Skeletal muscle tissue (tissue), 4 donors: ENCODE results near the gene DCAF8. TPM values are rescaled to one million over a fixed set of nuclear protein-coding genes. Genes with fewer than 3 reads are reported as not detected.
A peak's percentile ranks its signal among the peaks of the same experiment; 100 is the strongest.

Source experiments
- H3K27ac ChIP-seq: one replicate; pipeline ENCODE4 v1.7.0; 2013; ENCODE audit warnings: mild to moderate bottlenecking, low read depth, low read length, inconsistent platforms
- H3K27me3 ChIP-seq, 3 donors: one replicate each; pipeline ENCODE4 v1.7.0; 2013; ENCODE audit warnings: low read length in 3 of 3; ENCODE audit not compliant: control insufficient read depth in 3 of 3, insufficient read depth in 3 of 3
- H3K36me3 ChIP-seq, 3 donors: one replicate each; pipeline ENCODE4 v1.7.0; 2013; ENCODE audit warnings: low read length in 3 of 3; ENCODE audit not compliant: control insufficient read depth in 3 of 3, insufficient read depth in 3 of 3
- H3K4me1 ChIP-seq, 3 donors: one replicate each; pipeline ENCODE4 v1.7.0; 2013; ENCODE audit warnings: low read length in 3 of 3, mild to moderate bottlenecking in 3 of 3; ENCODE audit not compliant: control insufficient read depth in 3 of 3, insufficient read depth in 3 of 3
- H3K4me3 ChIP-seq, 3 donors: one replicate each; pipeline ENCODE4 v1.7.0; 2013; ENCODE audit warnings: low read length in 3 of 3
- H3K9ac ChIP-seq, 3 donors: one replicate each; pipeline ENCODE4 v1.7.0; 2013; ENCODE audit warnings: low read length in 3 of 3, mild to moderate bottlenecking in 3 of 3, moderate library complexity in 2 of 3, low read depth in 1 of 3
- H3K9me3 ChIP-seq, 3 donors: one replicate each; pipeline ENCODE4 v1.7.0; 2013; ENCODE audit warnings: low read length in 3 of 3; ENCODE audit not compliant: control insufficient read depth in 3 of 3
- total RNA-seq: library from RNA; depleted of rRNA; stranded (reverse); fragments of >200 nt; gene quantifications from one replicate; pipeline ENCODE4 v1.2.3, GENCODE V29; 2014
- donor health status: Osteomylitis.

Gene DCAF8
- total RNA-seq, 1 donor from 2014 or later = 63.2 TPM

DNA sequence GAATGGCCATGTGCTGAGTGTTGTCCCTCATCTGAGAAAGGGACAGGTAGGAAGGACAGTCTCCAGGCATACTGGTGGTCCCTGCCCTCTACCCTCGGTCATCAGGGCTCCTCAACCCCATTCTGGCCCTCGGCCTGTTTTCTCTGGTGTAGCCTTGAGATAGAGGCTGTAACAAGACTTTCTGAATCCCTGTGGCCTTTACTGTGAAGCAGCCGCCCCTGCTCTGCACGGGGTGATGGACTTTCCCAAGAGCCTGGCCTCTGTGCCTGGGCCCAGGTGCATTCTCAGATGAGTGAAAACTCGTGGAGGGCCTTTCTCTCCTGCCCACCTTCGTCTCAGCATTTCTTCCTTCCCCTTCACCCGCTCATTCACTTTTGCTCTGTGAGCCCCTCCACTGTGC lies 74.9 kb downstream of the DCAF8 start:
- no peaks in the 10 kb centered on the region for H3K9me3 ChIP-seq
- no peaks in the 10 kb centered on the region for H3K27me3 ChIP-seq
- peak overlapping the region in 1 of 3 donors; percentile 25 for H3K9ac ChIP-seq
- peak overlapping the region; percentile 96 for H3K27ac ChIP-seq
- H3K4me1 ChIP-seq = peaks cover 18 to 40% (median 31%) of the 10 kb centered on the region in 3 donors
- H3K4me3 ChIP-seq = no peak overlapping the region
- peaks cover 0 to 10% (median 4%) of the 10 kb centered on the region in 3 donors for H3K36me3 ChIP-seq

DNA sequence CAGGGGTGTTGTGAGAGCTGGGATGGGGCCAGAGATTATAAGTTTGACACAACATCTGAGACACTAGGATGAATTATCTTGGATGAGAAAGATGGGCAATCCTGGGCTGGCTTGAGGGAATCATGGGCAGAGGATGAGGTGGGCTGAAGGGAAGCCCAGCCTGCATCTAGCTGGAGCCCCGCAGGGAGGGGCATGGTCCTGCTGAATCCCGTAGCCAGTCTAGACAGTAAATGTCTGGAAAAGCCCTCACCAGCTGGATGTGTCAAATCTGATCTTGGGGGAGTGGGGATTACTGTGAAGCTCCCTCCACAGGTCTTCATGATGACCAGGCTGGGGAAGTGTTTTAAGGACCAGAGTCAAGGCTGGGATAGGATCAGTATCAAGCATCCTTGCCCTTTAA lies 75.6 kb downstream of the DCAF8 start:
- H3K4me3 ChIP-seq = no peak overlapping the region
- no peaks in the 10 kb centered on the region for H3K27me3 ChIP-seq
- peaks cover 18 to 36% (median 31%) of the 10 kb centered on the region in 3 donors for H3K4me1 ChIP-seq
- peaks cover 0 to 8% (median 4%) of the 10 kb centered on the region in 3 donors for H3K36me3 ChIP-seq
- H3K9me3 ChIP-seq = no peaks in the 10 kb centered on the region
- H3K27ac ChIP-seq = peak overlapping the region; percentile 96
- no peak overlapping the region for H3K9ac ChIP-seq

DNA sequence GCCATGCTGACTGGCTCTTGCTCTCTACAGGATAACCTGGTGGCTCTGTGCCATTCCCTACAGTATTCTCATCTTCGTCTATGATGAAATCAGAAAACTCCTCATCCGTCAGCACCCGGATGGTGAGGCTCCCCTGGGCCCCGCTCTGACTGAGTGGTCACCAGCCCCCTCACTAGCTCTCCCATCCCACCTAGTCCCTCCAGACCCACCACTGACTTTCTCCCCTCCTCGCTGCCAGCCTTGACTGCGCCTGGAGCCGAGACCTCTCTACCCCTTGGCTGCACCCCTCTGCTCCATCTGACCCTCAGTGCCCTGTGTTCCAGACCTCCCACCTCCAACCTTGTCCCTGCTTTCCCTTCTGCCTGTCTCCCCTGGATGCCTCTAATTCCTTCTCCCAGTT lies 76.1 kb downstream of the DCAF8 start:
- Histone ChIP-seq H3K9me3 (no peaks in the 10 kb centered on the region), H3K4me3 (no peak overlapping the region), H3K4me1 (peaks cover 18 to 36% (median 31%) of the 10 kb centered on the region in 3 donors), H3K9ac (no peak overlapping the region), H3K27me3 (no peaks in the 10 kb centered on the region), H3K27ac (no peak overlapping the region), H3K36me3 (peaks cover 0 to 8% (median 4%) of the 10 kb centered on the region in 3 donors)

DNA sequence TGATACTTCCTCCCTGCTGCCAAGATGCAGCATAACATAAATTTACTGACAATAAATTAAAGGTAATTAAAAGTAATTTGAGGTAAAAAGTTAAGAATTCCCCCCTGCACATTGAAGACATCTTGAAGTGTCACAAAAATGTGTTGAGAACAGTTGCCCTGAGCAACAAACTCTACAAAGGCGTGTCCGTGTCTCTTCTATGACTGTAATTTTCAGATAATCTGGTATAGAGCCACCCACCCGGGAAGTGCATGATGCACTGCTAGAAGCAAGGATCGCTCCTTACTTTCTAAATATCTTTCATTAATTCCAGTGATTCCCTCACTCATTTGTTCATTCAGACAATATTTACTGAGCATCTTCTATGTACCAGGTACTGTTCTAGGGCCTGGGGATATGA lies 83.0 kb downstream of the DCAF8 start:
- H3K9ac ChIP-seq = no peak overlapping the region
- H3K9me3 ChIP-seq = no peaks in the 10 kb centered on the region
- H3K36me3 ChIP-seq = no peaks in the 10 kb centered on the region
- no peak overlapping the region for H3K4me3 ChIP-seq
- H3K4me1 ChIP-seq = peaks cover 0 to 5% (median 0%) of the 10 kb centered on the region in 3 donors
- no peaks in the 10 kb centered on the region for H3K27me3 ChIP-seq
- H3K27ac ChIP-seq = no peak overlapping the region

DNA sequence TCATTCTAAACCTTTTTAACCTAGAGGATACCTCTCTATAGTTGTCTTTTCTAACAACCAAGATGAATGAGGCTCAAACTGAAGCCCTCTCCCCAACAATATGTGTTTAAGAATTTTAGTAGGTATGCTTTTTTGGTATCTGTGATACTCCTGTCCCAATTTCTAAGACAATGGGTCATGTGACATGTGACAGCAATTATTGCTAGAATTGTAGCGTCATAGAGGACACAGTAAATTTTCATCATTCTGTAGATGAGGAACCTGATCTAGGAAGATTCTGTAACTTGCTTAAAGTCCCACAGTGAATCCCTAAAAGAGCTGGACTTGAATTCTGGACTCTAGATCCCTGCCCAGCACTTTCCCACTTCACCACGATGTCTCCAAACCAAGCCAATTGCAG lies 83.6 kb downstream of the DCAF8 start:
- no peaks in the 10 kb centered on the region for H3K9me3 ChIP-seq
- peaks cover 0 to 5% (median 0%) of the 10 kb centered on the region in 3 donors for H3K4me1 ChIP-seq
- no peaks in the 10 kb centered on the region for H3K27me3 ChIP-seq
- no peak overlapping the region for H3K4me3 ChIP-seq
- no peaks in the 10 kb centered on the region for H3K36me3 ChIP-seq
- H3K27ac ChIP-seq = no peak overlapping the region
- H3K9ac ChIP-seq = no peak overlapping the region

DNA sequence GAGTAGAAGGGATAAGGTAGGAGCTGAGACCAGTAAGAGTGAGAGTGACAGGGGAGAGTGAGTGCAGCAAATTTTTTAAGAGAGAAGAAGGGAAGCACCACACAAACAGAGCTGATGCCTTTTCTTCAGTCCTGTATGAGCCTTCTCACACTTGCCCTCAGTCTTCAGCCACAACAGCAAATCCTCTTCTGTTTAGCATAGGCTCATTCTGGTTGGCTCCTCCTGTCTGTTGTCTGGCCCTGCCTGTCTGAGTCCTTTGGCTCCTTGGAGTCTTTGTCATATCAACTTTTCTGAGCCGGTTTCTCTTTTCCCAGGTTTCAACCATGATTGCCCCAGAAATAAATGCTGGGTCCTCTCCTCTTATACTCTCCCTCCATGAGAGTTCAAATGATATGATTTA lies 84.7 kb downstream of the DCAF8 start:
- no peaks in the 10 kb centered on the region for H3K27me3 ChIP-seq
- peaks cover 0 to 5% (median 0%) of the 10 kb centered on the region in 3 donors for H3K4me1 ChIP-seq
- no peak overlapping the region for H3K9ac ChIP-seq
- H3K36me3 ChIP-seq = no peaks in the 10 kb centered on the region
- no peak overlapping the region for H3K4me3 ChIP-seq
- H3K27ac ChIP-seq = no peak overlapping the region
- H3K9me3 ChIP-seq = no peaks in the 10 kb centered on the region

DNA sequence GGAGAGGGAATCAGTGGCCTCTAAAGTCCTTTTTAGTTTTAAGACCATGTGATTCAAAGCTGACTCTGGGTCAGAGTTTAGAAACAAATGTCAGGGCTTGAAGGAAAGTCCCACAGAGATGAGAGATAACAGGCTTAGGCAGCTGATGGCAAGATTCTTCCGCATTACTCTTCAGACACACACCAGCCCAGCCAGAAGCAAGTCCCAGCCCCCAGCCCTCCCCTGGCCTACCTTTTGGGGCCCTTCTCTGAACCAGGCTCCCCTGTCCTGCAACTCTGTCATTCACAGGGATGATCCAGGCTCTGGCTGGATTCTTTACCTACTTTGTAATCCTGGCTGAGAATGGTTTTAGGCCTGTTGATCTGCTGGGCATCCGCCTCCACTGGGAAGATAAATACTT lies 85.1 kb downstream of the DCAF8 start:
- H3K9ac ChIP-seq = no peak overlapping the region
- no peaks in the 10 kb centered on the region for H3K36me3 ChIP-seq
- H3K27ac ChIP-seq = no peak overlapping the region
- peaks cover 0 to 5% (median 0%) of the 10 kb centered on the region in 3 donors for H3K4me1 ChIP-seq
- H3K27me3 ChIP-seq = no peaks in the 10 kb centered on the region
- H3K4me3 ChIP-seq = no peak overlapping the region
- H3K9me3 ChIP-seq = no peaks in the 10 kb centered on the region

DNA sequence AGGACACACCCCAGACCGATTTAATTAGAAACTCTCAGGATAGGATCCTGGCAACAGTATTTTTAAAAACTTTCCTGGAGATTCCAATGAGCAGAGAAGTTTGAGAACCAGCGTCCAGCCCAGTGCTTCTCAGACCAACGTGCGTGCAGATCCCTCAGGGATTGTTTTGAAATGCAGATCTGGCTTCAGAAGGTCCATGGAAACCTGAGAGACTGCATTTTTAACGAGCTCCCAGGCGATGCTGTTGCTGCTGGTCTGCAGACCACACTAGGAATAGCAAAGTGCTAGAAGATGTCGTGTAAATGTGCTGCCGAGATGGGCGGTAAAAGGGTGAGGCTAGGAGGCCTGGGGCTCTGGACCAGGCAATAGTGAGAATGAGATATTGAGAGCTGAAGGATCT lies 90.4 kb downstream of the DCAF8 start:
- H3K27ac ChIP-seq = no peak overlapping the region
- peaks cover 6 to 23% (median 22%) of the 10 kb centered on the region in 3 donors for H3K4me1 ChIP-seq
- H3K9me3 ChIP-seq = no peaks in the 10 kb centered on the region
- H3K4me3 ChIP-seq = no peak overlapping the region
- H3K36me3 ChIP-seq = no peaks in the 10 kb centered on the region
- H3K9ac ChIP-seq = no peak overlapping the region
- no peaks in the 10 kb centered on the region for H3K27me3 ChIP-seq

DNA sequence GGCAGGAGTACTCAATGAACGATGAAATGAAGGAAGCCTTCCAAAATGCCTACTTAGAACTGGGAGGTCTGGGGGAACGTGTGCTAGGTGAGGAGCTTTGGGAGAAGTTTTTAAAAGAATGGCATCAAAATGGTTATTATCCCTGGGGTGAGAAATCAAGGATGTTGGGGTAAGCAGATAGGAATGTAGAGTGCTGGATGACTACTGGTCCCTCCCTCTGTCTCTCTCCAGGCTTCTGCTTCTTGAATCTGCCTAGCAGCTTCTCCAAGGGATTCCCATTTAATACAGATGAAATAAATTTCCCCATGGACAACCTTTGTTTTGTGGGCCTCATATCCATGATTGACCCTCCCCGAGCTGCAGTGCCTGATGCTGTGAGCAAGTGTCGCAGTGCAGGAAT lies 91.0 kb downstream of the DCAF8 start:
- Histone ChIP-seq H3K4me1 (peaks cover 6 to 23% (median 22%) of the 10 kb centered on the region in 3 donors), H3K9me3 (no peaks in the 10 kb centered on the region), H3K27ac (no peak overlapping the region), H3K9ac (no peak overlapping the region), H3K27me3 (no peaks in the 10 kb centered on the region), H3K4me3 (no peak overlapping the region), H3K36me3 (no peaks in the 10 kb centered on the region)

DNA sequence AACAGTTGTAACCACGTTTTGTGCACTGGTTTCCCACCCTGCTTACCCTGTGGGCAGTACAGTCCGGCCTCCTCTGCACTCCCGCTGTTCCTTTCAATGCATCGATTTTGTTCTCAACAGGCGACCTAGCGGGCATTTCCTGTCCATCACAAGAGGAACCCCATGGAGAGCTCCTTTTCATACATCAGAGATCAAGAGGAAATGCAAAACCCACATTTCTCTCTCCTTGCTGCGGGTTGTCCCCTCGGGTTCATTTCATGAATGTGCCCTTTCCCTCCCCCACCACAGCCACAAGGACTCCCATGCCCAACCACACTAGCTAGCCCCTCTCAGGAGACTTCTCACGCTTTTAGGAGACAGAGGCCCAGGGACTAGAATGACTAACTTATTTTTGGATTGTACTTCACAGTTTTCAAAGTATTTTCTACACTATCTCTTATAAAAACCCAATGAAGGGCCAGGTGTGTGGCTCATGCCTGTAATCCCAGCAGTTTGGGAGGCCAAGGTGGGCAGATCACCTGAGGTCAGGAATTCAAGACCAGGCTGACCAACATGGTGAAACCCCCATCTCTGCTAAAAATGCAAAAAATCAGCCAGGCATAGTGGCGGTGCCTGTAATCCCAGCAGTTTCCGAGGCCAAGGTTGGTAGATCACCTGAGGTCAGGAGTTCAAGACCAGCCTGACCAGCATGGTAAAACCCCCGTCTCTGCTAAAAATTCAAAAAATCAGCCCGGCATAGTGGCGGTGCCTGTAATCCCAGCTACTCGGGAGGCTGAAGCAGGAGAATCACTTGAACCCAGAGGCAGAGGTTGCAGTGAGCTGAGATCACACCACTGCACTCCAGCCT lies 92.6 kb downstream of the DCAF8 start:
- Histone ChIP-seq H3K4me3 (no peak overlapping the region), H3K27ac (no peak overlapping the region), H3K9me3 (no peaks in the 10 kb centered on the region), H3K4me1 (peaks cover 6 to 23% (median 22%) of the 10 kb centered on the region in 3 donors), H3K9ac (no peak overlapping the region), H3K27me3 (no peaks in the 10 kb centered on the region), H3K36me3 (no peaks in the 10 kb centered on the region)
